ENCODE data around the gene KRTAP5-2.

Gene KRTAP5-2

DNA sequence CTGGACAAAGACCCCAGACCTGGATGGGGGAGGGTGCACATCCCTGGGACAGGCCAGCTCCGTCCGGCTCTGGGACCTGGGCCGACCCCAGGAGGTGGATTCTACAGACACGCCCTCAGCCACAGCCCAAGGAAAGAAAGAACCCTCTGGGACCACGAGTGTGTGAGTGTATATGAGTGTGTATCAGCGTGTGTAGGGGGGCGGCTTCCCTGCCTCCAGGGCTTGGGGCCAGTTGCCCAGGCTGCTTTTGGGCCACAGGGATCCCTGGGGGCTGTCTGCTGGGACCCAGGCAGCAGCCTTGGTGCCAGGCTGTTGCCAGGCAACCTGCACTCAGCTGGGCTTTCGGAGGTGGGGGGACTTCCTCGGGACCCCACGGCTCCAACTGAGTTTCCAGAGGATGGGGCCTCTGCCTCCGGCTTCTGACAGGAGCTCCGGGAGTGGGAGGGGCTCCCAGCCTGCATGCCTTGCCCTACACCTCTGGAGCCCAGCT lies 34.9 kb downstream of the KRTAP5-2 start:
- Mint-ChIP-seq H3K27me3 (ENCODE audit: low read depth) (peaks cover 42% of the 10 kb centered on the region), H3K9me3 (no peaks in the 10 kb centered on the region), H3K27ac (no peak overlapping the region), H3K36me3 (ENCODE audit: low read depth) (no peaks in the 10 kb centered on the region), H3K4me1 (no peaks in the 10 kb centered on the region), H3K4me3 (no peak overlapping the region)
- TF ChIP-seq, protein P1, sequence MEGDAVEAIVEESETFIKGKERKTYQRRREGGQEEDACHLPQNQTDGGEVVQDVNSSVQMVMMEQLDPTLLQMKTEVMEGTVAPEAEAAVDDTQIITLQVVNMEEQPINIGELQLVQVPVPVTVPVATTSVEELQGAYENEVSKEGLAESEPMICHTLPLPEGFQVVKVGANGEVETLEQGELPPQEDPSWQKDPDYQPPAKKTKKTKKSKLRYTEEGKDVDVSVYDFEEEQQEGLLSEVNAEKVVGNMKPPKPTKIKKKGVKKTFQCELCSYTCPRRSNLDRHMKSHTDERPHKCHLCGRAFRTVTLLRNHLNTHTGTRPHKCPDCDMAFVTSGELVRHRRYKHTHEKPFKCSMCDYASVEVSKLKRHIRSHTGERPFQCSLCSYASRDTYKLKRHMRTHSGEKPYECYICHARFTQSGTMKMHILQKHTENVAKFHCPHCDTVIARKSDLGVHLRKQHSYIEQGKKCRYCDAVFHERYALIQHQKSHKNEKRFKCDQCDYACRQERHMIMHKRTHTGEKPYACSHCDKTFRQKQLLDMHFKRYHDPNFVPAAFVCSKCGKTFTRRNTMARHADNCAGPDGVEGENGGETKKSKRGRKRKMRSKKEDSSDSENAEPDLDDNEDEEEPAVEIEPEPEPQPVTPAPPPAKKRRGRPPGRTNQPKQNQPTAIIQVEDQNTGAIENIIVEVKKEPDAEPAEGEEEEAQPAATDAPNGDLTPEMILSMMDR (IDR thresholded peaks at IDR 0.05; ENCODE audit: unreplicated experiment in 3 of 3): no peak

DNA sequence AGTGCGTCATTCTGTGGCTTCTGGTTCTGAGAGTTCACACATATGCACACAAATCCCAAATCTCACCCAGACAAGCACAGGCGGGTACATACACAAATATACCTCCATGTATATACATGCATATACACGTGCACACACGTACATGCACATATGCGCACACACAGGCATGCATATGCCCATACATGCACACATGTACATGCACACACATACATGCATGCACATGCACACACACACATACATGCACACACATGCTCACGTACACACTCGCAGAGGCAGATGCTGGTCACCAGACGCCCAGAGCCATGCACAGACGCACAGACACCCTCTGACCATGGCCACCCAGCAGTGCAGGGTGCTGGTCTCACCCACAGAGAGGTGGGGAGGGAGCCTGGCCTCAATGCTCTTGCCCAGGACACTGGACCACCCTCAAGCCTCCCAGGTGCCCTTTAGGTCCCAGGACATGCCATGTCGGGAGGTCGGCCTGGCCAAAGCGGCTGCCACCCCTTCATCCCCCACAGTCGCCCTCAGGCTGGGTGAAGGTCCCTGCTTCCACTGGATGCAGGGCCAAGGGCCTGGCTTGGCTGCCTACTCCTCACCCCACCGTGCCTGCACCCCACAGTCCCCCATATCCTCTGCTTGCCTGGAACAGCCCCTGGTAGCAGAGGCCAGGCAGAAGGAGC lies 35.5 kb downstream of the KRTAP5-2 start:
- no peaks in the 10 kb centered on the region for H3K4me1 Mint-ChIP-seq
- H3K27ac Mint-ChIP-seq: no peak overlapping the region
- H3K27me3 Mint-ChIP-seq (ENCODE audit: low read depth): peaks cover 47% of the 10 kb centered on the region
- H3K4me3 Mint-ChIP-seq: no peak overlapping the region
- TF ChIP-seq, protein P1 (IDR thresholded peaks at IDR 0.05; ENCODE audit: unreplicated experiment in 3 of 3): no peak
- no peaks in the 10 kb centered on the region for H3K36me3 Mint-ChIP-seq (ENCODE audit: low read depth)
- H3K9me3 Mint-ChIP-seq: no peaks in the 10 kb centered on the region

DNA sequence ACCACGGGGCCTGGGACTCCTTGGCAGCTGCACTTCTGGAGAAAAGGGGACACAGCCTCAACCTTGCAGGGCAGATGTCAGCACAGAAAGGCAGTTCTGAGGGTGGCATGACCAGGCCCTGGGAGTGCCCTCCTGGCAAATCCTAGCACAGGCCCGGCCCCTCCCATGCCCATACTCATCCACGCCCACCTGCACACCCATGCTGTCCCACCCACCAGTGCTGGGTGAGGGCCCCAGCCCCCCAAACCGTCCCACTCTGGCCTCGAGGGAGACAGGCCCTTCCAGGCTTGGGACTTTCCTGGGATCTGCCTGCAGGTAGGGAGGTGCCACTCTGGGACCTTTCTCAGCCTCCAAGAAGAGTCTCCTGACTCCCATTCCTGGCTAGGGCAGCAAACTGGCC lies 36.1 kb downstream of the KRTAP5-2 start:
- no peak overlapping the region for H3K4me3 Mint-ChIP-seq
- no peaks in the 10 kb centered on the region for H3K9me3 Mint-ChIP-seq
- TF ChIP-seq, protein P1 (IDR thresholded peaks at IDR 0.05; ENCODE audit: unreplicated experiment in 3 of 3): no peak
- no peak overlapping the region for H3K27ac Mint-ChIP-seq
- peaks cover 46% of the 10 kb centered on the region for H3K27me3 Mint-ChIP-seq (ENCODE audit: low read depth)
- H3K36me3 Mint-ChIP-seq (ENCODE audit: low read depth): no peaks in the 10 kb centered on the region
- no peaks in the 10 kb centered on the region for H3K4me1 Mint-ChIP-seq

DNA sequence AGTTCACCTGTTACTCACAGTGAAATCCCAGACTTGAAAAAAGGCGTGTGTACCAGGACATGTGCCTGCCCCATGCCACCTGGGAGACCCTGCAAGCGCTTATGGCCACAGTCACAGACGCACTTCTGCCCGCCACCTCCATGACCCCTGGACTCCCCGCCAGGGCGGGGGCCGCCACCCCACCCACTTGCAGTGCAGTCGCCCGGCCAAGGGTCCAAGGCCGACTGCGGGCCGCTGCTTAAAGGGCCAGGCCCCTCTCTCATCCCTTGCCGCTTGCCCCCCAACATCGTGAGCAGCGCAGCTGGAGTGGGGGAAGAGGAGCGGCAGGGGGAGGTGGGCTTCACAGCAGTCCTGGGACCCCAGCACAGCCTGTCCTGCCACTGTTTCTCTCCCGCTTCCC lies 36.8 kb downstream of the KRTAP5-2 start:
- no peaks in the 10 kb centered on the region for H3K9me3 Mint-ChIP-seq
- no peak overlapping the region for H3K4me3 Mint-ChIP-seq
- H3K36me3 Mint-ChIP-seq (ENCODE audit: low read depth): no peaks in the 10 kb centered on the region
- no peak overlapping the region for H3K27ac Mint-ChIP-seq
- TF ChIP-seq, protein P1 (IDR thresholded peaks at IDR 0.05; ENCODE audit: unreplicated experiment in 3 of 3): no peak
- peaks cover 43% of the 10 kb centered on the region for H3K27me3 Mint-ChIP-seq (ENCODE audit: low read depth)
- H3K4me1 Mint-ChIP-seq: no peaks in the 10 kb centered on the region

DNA sequence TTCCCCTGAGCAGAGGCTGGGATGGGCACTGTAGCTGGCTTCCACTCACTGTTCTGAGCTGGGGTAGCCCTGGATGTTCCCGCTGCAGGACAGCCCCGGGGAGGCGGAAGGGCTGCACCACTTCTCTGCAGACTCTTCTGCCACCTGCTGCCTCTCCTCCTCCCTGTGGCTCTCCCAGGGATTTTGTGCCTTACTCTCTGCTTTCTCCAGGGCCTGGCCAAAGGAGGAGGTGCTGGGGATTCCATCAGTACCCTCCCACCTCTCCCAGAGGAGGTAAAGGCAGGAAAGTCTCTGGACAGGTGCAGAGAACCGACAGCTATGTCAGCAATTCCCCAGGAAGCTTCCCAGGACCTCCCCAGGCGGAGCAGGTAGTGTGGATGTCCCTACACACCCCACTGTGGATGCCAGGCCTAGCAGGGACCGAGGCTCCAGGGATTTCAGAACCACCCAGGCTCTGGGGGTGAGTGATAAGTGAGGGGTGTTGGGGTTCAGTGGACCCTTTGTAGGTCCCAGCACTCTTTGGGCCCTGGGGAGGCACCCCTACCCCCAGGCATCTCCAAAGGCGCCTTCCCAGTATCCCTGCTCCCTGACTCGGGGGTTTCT lies 37.3 kb downstream of the KRTAP5-2 start:
- Mint-ChIP-seq H3K4me3 (no peak overlapping the region), H3K27ac (no peak overlapping the region), H3K27me3 (ENCODE audit: low read depth) (peaks cover 44% of the 10 kb centered on the region), H3K4me1 (no peaks in the 10 kb centered on the region), H3K36me3 (ENCODE audit: low read depth) (no peaks in the 10 kb centered on the region), H3K9me3 (no peaks in the 10 kb centered on the region)
- TF ChIP-seq, protein P1 (IDR thresholded peaks at IDR 0.05; ENCODE audit: unreplicated experiment in 3 of 3): no peak

All from nephron (organoid).